ENCODE data around the gene BMPER. TPM values are rescaled to one million over a fixed set of nuclear protein-coding genes. Genes with fewer than 3 reads are reported as not detected.

BMPER gene
- total and polyA plus RNA-seq, 10 of the 15 experiments (the other 5 are each of a cell fraction or from before 2014, with no cell fraction given) = 0.02 to 0.08 TPM; not detected in 8

DNA sequence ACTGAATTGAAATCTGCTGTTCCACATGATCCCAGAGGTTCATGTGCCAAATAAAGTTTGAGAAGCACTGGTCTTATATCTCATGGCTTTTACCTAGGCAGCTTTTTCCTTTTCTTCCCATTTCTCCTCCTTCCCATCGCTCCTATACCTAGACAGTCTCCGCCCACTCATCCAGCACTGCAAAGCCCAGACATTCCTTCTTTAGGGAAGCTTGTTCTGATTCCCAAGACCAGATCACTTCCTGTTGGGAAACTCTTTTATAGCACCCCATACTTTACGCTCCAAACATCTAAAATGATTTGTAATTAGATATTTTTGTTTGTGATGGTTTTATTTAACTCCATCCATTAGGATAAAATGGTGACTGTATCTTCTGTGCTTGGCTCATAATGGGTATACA, 75.9 kb downstream of the BMPER start:
- ChIA-PET RAD21 (ENCODE audit: unreplicated experiment) (no interaction called here), SMC1A (ENCODE audit: uncharacterized antibody, unreplicated experiment) (no interaction called here), CTCF (interaction anchor here (1.1 to 1.9 kb wide), 3 partner anchors 11 to 24 kb away, joined by 3 to 6 read pairs (median 4); no protein-coding TSS in a partner anchor), POLR2A (no interaction called here)
- no peak overlapping the region for H3K27ac ChIP-seq (ENCODE audit: control insufficient read depth, insufficient read depth)
- DNase-seq (ENCODE audit: low read depth, low spot score) (no peak), ATAC-seq (no peak), FAIRE-seq (no peak)
- H3K9me3 ChIP-seq (replicated peaks; ENCODE audit: control insufficient read depth, insufficient read depth, low read length) = no peaks in the 10 kb centered on the region
- WGBS (ENCODE audit: insufficient coverage, insufficient replicate concordance, low lambda C conversion rate, missing lambda C conversion rate) = 50% methylated on average over 3 of the region's 3 CpGs
- no peaks in the 10 kb centered on the region for H3K4me1 ChIP-seq (ENCODE audit: control insufficient read depth, insufficient read depth, low read length)
- no peak overlapping the region for H3K4me3 ChIP-seq
- H3K36me3 ChIP-seq (ENCODE audit: control insufficient read depth in 2 of 2, insufficient read depth in 2 of 2, low read length in 1 of 2) = no peaks in the 10 kb centered on the region
- H3K27me3 ChIP-seq (replicated peaks in 1 of 2; ENCODE audit: control insufficient read depth in 2 of 2, insufficient read depth in 2 of 2, low read length in 1 of 2) = no peaks in the 10 kb centered on the region
- no peaks in the 10 kb centered on the region for H4K20me1 ChIP-seq (ENCODE audit: control insufficient read depth, insufficient read depth)
- H3K79me2 ChIP-seq (ENCODE audit: control insufficient read depth, insufficient read depth, low read length) = no peaks in the 10 kb centered on the region
- in situ Hi-C loops (cut with MboI) = no loop called here
- H3K4me2 ChIP-seq (ENCODE audit: control insufficient read depth, insufficient read depth) = no peak overlapping the region
- H2AFZ ChIP-seq (ENCODE audit: control insufficient read depth, low read depth, low read length) = no peak overlapping the region
- H3K9ac ChIP-seq (ENCODE audit: control insufficient read depth, insufficient read depth, low read length) = no peak overlapping the region
- BruUV-seq (replicated peaks) = no TSS peak
- intact Hi-C loops (cut with micrococcal nuclease; ENCODE audit: unreplicated experiment) = no loop called here
- TF ChIP-seq STAT1 (conservative IDR thresholded peaks at IDR 0.05) = no peak
- TF ChIP-seq EZH2 (IDR thresholded peaks at IDR 0.05; ENCODE audit: borderline replicate concordance, control insufficient read depth, low read depth, low read length) = no peak
- no peak for TF ChIP-seq CREM (IDR thresholded peaks at IDR 0.05; ENCODE audit: low read depth)
- TF ChIP-seq SRF (IDR thresholded peaks at IDR 0.05; ENCODE audit: low read depth in 2 of 2, low read length in 2 of 2) = no peak
- TF ChIP-seq, protein P1, sequence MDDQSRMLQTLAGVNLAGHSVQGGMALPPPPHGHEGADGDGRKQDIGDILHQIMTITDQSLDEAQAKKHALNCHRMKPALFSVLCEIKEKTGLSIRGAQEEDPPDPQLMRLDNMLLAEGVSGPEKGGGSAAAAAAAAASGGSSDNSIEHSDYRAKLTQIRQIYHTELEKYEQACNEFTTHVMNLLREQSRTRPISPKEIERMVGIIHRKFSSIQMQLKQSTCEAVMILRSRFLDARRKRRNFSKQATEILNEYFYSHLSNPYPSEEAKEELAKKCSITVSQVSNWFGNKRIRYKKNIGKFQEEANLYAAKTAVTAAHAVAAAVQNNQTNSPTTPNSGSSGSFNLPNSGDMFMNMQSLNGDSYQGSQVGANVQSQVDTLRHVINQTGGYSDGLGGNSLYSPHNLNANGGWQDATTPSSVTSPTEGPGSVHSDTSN (IDR thresholded peaks at IDR 0.05; ENCODE audit: insufficient replicate concordance, low read depth, low read length) = no peak
- TF ChIP-seq, protein P2, sequence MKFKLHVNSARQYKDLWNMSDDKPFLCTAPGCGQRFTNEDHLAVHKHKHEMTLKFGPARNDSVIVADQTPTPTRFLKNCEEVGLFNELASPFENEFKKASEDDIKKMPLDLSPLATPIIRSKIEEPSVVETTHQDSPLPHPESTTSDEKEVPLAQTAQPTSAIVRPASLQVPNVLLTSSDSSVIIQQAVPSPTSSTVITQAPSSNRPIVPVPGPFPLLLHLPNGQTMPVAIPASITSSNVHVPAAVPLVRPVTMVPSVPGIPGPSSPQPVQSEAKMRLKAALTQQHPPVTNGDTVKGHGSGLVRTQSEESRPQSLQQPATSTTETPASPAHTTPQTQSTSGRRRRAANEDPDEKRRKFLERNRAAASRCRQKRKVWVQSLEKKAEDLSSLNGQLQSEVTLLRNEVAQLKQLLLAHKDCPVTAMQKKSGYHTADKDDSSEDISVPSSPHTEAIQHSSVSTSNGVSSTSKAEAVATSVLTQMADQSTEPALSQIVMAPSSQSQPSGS (IDR thresholded peaks at IDR 0.05; ENCODE audit: low read length) = no peak
- TF ChIP-seq RELA (IDR thresholded peaks at IDR 0.05; ENCODE audit: borderline replicate concordance, partially characterized antibody) = no peak
- TF ChIP-seq MEF2B (IDR thresholded peaks at IDR 0.05; ENCODE audit: partially characterized antibody, poor library complexity, severe bottlenecking) = no peak
- TF ChIP-seq MTA2 (IDR thresholded peaks at IDR 0.05; ENCODE audit: low read depth) = no peak
- TF ChIP-seq RBBP5 (conservative IDR thresholded peaks at IDR 0.05) = no peak
- TF ChIP-seq DPF2 (IDR thresholded peaks at IDR 0.05) = no peak
- no peak for TF ChIP-seq ATF7 (IDR thresholded peaks at IDR 0.05; ENCODE audit: low read depth)
- TF ChIP-seq, protein P3, sequence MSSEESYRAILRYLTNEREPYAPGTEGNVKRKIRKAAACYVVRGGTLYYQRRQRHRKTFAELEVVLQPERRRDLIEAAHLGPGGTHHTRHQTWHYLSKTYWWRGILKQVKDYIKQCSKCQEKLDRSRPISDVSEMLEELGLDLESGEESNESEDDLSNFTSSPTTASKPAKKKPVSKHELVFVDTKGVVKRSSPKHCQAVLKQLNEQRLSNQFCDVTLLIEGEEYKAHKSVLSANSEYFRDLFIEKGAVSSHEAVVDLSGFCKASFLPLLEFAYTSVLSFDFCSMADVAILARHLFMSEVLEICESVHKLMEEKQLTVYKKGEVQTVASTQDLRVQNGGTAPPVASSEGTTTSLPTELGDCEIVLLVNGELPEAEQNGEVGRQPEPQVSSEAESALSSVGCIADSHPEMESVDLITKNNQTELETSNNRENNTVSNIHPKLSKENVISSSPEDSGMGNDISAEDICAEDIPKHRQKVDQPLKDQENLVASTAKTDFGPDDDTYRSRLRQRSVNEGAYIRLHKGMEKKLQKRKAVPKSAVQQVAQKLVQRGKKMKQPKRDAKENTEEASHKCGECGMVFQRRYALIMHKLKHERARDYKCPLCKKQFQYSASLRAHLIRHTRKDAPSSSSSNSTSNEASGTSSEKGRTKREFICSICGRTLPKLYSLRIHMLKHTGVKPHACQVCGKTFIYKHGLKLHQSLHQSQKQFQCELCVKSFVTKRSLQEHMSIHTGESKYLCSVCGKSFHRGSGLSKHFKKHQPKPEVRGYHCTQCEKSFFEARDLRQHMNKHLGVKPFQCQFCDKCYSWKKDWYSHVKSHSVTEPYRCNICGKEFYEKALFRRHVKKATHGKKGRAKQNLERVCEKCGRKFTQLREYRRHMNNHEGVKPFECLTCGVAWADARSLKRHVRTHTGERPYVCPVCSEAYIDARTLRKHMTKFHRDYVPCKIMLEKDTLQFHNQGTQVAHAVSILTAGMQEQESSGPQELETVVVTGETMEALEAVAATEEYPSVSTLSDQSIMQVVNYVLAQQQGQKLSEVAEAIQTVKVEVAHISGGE (CRISPR knock-in tag; IDR thresholded peaks at IDR 0.05) = no peak
- no peak for TF ChIP-seq KLF5 (IDR thresholded peaks at IDR 0.05; ENCODE audit: partially characterized antibody)
- TF ChIP-seq, protein P4, sequence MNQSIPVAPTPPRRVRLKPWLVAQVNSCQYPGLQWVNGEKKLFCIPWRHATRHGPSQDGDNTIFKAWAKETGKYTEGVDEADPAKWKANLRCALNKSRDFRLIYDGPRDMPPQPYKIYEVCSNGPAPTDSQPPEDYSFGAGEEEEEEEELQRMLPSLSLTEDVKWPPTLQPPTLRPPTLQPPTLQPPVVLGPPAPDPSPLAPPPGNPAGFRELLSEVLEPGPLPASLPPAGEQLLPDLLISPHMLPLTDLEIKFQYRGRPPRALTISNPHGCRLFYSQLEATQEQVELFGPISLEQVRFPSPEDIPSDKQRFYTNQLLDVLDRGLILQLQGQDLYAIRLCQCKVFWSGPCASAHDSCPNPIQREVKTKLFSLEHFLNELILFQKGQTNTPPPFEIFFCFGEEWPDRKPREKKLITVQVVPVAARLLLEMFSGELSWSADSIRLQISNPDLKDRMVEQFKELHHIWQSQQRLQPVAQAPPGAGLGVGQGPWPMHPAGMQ (IDR thresholded peaks at IDR 0.05; ENCODE audit: borderline replicate concordance) = no peak
- no peak for TF ChIP-seq BACH1 (IDR thresholded peaks at IDR 0.05; ENCODE audit: borderline replicate concordance)
